Hematopoietic multipotent progenitor cell treated with erythropoietin and hydrocortisone succinate and interleukin-3 and kit ligand, for 6 days (in vitro differentiated cells): ENCODE data around the gene RGS6.

Source experiments
- DNase-seq: peaks from one replicate; pipeline ENCODE4 v3.0.0-alpha.2; 2015

The RGS6 gene

GRCh38 chr14:72513965-72514659 is 581.9 kb downstream of the RGS6 start:
- peak; percentile 68 for DNase-seq

DNA sequence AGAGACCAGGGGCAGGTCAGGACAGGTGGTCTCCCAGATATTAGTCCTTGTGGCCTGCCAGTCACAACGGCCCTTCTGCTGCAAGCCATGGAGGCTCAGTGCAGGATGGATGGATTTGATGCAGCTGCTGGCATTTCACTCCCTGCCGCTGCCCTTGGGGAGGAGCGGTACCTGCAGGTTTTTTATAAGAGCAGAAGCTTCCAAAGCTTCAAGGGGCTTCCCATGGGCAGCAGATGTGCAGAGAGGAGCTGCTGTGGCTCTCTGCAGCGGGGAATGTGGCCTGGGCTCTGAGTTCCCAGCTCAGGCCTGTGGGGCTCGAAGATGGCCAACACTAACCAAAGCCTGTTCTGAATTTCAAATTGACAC is 582.4 kb downstream of the RGS6 start:
- no peak for DNase-seq

DNA sequence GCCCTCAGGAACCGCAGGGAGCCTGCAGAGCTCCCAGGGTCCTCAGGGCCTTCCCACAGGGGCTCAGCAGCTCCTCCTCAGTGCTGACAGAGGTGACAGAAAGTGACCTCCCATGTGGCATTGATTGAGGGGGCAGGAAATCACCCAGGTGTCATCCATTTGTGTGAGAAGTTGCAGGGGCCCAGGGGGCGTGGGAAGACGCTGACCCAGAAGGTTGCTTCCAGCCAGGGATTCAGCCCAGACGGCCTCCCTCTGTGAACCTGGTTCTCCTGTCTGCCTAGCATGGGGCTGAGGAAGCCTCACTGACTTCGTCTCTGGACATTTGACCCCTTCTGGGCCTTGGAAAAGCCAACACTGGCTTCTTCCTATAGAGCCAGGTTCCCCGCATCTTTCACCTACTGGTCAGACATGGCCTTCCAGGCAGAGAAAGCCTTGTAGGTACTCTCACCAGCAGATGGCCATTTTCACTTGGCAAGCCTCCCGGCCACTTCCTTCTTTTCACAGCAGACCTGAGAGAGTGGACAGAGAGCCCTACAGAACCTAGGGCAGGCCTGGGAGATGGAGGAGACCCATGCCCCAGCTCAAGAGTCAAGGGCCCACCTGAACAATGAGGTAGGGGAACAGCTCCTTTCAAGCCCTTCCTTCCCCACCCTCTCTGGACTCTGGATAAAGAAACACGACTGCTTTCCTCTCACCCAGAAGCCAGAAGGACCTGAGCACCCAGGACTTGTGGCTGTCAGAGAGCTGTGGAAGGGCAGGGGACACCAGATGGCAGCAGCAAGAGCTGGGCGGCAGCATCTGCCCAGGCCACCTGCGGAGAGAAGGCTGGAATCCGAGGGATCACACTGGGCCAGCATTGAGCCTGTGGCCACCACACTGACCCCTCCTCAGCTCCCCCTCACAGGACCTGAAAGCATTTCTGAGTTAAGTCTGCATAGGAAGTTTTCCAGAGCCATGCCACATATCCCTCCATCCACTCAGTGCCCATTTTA is 583.8 kb downstream of the RGS6 start:
- DNase-seq, result peak; percentile 4

DNA sequence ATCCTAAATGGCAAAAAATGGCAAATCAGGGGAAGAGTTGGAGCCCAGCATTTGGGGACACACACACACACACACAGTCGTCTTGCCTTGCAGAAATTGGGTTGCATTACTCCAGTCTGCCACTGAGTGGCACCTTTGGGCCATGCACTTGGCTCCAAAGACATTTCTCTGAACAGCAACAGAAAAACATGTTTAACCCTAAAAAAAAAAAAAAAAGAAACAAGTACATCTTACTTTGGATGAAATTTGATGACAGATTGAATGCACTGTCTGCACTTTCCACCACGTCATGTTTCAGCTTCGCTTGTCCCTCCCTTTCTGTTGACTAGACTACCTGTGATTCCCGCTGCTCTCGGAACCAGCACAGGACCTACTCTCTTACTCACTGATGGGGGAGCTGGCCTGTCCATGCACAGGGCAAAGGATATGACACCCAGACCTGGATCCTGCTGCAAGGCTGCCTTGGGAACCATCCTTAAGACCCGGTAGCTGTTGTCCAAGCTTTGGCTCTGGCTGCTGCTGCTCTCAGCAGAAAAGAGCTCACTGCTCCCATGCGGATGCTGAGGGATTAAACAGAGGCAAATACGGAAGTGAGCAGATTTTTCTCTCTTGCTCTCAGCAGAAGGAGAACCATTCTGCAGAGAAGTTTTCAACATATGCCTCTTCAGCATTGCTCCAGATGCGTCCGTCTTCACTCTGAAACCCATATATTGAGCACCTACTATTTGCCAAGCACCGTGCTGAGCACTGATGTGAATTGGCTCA is 584.9 kb downstream of the RGS6 start:
- DNase-seq, result peak; percentile 74

- DNase-seq, result no peak
These were observed 585.5 kb downstream of the RGS6 start for GRCh38 chr14:72517736-72518135.

DNA sequence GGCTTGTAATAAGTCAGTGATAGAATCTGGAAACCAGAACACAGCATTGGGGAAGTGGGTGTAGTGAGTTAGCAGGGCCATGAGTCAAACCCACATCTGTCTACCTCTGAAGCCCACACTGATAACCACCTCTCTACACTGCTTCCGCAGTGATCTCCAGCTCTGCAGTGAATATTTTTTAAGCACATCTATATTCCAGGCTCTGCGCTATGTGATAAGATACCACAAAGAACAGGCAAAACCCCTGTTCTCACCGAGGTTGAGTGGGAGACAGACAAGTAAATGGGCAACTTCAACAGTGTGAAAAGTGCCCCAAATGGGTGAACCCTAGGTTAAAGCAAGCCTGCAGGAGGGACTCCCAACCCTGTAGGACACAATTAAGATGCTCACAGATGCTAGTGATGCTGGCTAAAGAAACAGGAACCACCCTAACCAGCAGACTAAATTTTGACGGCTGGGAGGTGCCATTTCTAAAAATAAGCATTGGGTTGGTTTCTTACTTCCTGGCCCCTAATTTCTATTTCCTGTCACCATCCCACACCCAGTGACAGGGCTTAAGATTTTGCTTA is 586.7 kb downstream of the RGS6 start:
- DNase-seq, result peak; percentile 74

DNA sequence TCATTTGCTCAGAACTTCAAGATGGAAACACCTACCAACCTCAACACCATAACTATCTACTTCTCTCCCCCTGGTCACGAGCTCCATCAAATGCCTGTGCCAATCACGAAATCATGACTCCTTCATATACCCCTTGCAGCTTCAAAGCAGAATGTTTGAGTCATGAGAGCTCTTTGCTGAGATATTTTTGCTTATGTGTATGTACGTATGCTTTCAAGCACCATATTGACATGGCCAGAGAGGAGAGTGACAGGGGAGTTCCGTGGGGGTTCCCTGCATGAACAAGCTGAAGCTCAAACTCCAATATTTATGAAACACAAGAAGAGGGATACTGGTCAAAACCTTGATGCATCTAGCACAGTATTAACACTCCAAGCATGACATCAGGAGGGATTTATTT is 587.3 kb downstream of the RGS6 start:
- no peak for DNase-seq

DNA sequence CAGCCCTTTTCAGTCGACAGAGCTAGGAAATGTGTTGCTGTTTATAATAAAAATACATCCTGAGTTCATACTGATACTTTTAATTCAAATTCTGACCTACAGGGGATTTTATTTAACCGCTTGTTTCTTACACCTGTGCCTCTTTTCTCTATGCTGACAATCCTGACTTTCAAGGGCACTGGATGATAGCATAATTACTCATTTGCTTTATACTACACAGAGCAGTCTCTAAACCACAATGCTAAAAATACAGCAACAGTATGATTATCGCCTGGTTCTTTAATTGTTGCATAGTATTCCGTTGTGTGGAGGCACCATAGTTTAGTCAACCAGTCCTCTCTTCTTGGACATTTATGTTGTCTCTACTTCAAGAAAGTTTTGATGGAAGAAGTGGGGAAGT is 588.8 kb downstream of the RGS6 start:
- DNase-seq, result no peak

DNA sequence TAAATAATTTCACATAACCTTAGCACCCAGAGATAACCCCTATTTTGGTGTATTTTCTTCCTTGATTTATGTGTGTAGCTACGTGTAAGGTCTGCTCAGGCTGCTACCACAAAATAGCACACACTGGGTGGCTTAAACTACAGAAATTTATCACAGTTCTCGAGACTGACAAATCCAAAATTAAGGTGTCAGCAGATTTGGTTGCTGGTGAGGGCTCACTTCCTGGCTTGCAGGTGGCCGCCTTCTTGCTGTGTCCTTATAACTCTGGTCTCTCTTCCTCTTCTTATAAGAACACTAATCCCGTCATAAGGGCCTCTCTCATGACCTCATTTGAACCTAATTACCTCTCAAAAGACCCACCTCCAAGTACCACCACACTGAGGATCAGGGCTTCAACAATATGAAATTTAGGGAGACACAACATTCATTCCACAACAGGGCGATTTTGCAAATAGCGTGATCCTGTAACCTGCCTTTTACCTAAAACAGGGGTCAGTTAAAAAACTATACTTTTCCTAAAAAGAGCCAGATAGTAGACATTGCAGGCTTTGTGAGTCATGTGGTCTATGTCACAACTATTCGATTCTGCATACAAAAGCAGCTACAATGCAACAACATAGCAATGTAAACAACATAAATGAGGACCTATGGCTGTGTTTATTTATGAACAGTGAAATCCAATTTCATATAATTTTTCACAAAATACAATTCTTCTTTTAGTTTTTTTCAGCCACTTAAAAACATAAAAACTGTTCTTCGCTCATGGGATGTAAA is 589.9 kb downstream of the RGS6 start:
- no peak for DNase-seq

GRCh38 chr14:72522847-72523246 is 590.6 kb downstream of the RGS6 start:
- no peak for DNase-seq

DNA sequence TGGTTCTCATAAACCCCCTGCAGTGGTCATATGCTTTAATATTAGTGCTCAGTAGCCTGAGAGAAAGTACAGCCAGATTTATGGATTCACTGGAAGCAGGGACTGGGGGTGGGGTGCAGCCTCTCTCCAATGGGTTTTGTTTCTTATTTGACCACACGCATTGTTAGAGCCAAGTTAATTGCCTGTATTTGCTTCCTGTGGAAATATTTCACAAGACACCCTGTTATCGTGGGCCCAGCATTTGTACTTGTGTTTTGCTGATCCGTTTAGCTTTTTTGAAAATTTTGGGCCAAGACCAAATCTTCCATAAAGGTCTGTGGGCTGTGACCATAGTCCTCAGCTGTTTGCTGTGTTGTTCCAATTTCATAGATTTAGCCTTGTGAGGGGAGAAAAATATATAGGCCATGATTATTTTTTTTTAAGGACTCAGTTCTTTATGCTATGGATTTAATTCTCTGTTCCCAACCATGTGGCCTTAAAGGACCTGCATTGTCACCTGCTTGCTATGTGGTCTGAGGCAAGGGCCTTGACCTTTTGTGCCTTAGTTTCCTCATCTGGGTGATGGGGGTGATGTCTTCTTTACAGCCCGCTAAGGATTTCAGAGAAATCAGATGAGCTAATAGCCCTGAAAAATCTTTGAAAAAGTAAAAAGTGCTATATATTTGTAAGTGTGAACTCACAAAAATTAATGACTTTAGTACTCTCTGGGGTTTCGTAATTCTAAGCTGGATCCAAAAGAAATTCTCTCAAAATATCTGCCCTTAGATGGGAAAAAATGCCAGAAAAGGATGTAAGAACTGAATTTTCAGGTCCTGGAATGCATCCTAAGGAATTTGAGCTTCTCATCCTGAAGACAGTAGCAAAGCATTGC is 591.4 kb downstream of the RGS6 start:
- DNase-seq, result no peak

GRCh38 chr14:72524295-72524629 is 592.0 kb downstream of the RGS6 start:
- no peak for DNase-seq

- no peak for DNase-seq
These were observed 593.1 kb downstream of the RGS6 start for GRCh38 chr14:72525087-72525915.

GRCh38 chr14:72527591-72527990 is 595.4 kb downstream of the RGS6 start:
- DNase-seq, result no peak

DNA sequence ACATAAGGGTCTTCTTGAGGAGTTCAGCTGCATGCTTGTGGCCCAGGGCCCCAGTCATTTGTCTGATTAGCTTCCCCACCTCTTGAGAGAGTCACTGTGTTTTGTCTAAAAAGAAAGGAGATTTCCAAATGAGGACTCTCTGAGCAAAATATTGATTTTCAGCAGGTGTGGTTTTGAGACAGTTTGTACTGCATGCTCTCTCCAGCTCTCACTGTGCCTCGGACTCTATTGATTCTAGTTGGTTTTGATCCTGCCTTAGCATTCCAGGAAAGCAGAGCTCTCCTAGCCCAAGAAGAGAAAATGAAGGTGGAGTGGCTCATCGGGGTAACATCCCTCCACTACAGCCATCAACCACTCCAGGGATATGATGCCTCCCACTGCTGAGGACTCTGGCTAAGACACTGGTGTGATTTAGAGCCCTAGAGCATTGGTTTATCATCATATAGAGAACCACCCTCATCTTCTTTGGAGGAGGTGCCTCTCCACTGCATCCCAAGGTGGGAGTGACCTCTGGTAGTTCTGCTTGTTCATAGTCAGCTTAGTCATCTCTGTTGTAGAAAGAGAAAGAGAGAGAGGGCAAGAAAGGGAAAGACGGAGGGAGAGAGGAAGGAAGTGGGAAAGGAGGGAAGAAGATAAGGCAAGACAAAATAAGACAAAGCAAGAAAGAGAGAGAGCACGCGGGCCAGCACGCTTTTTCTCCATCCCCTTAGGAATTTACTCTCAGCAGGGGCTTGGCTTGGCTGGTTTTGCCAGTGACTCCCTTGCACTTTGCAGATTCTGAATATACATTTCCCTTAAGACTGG is 596.0 kb downstream of the RGS6 start:
- no peak for DNase-seq

- DNase-seq, result no peak
These were observed 596.6 kb downstream of the RGS6 start for GRCh38 chr14:72528863-72529175.

GRCh38 chr14:72532686-72533454 is 600.6 kb downstream of the RGS6 start:
- no peak for DNase-seq

- peak; percentile 62 for DNase-seq
These were observed 603.3 kb downstream of the RGS6 start for GRCh38 chr14:72535485-72535884.

DNA sequence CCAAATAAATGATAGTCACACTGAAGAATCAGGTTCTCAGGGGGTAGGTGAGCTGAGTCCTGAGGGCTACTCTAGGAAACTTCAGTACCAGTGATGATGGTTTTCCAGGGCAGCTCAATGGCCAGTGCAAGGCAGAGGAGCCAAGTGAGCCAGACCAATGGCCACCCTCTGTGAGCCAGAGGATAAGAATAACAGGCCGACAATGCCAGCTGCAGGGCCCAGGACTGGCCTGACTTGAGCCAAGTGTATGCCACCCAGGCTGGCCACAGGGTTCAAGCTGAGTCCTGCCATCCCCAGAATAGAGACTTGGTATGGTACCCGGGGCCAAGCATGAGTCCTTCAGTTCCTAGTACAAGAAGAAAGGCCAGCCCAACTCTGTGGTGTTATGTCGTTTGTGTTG is 606.2 kb downstream of the RGS6 start:
- no peak for DNase-seq
